Neuronal stem cell (in vitro differentiated cells): ENCODE data around the gene TMEM91.

Experiments used
- DNase-seq: peaks from one replicate; pipeline ENCODE4 v3.0.0-alpha.2; 2013; ENCODE audit warnings: low spot score
- H2AFZ ChIP-seq: one replicate; pipeline ENCODE4 v1.6.1; 2013; ENCODE audit warnings: mild to moderate bottlenecking, low read length, inconsistent platforms
- H2AK5ac ChIP-seq: 2 replicates; pipeline ENCODE4 v1.6.1; 2013; ENCODE audit warnings: low read depth, mild to moderate bottlenecking, inconsistent platforms, low read length, moderate library complexity, mixed read lengths
- H2BK120ac ChIP-seq: 2 replicates; pipeline ENCODE4 v1.6.1; 2013; ENCODE audit warnings: low read depth, mild to moderate bottlenecking, inconsistent platforms, low read length, moderate library complexity, mixed read lengths
- H2BK12ac ChIP-seq: one replicate; pipeline ENCODE4 v1.6.1; 2013; ENCODE audit warnings: low read length, inconsistent platforms
- H2BK15ac ChIP-seq: 2 replicates; pipeline ENCODE4 v1.6.1; 2013; ENCODE audit warnings: mild to moderate bottlenecking, low read length, inconsistent platforms, mixed read lengths
- H2BK5ac ChIP-seq: one replicate; pipeline ENCODE4 v1.6.1; 2013; ENCODE audit warnings: inconsistent platforms, mild to moderate bottlenecking, low read length, moderate library complexity
- H3K14ac ChIP-seq: one replicate; pipeline ENCODE4 v1.6.1; 2013; ENCODE audit warnings: low read length, inconsistent platforms
- H3K18ac ChIP-seq: 2 replicates; pipeline ENCODE4 v1.6.1; 2013; ENCODE audit warnings: low read length, inconsistent platforms
- H3K23ac ChIP-seq: 2 replicates; pipeline ENCODE4 v1.6.1; 2013; ENCODE audit warnings: low read depth, mild to moderate bottlenecking, mixed read lengths, low read length, inconsistent platforms; ENCODE audit not compliant: poor library complexity
- H3K27ac ChIP-seq: replicated peaks from 3 replicates; pipeline ENCODE4 v1.5.1; 2013; ENCODE audit warnings: low read length, inconsistent platforms
- H3K27me3 ChIP-seq, 3 experiments: 2 replicates each; pipeline ENCODE4 v1.6.1; 2013; ENCODE audit warnings: low read length in 3 of 3, mild to moderate bottlenecking in 2 of 3, inconsistent platforms in 1 of 3, low read depth in 1 of 3, mixed read lengths in 1 of 3, moderate library complexity in 1 of 3; ENCODE audit not compliant: control insufficient read depth in 3 of 3, insufficient read depth in 3 of 3
- H3K36me3 ChIP-seq, 2 donors: replicated peaks in 1 of 2; 2 replicates each; pipeline ENCODE4 v1.6.1; 2013; ENCODE audit warnings: low read length in 2 of 2; ENCODE audit not compliant: control insufficient read depth in 2 of 2, insufficient read depth in 2 of 2
- H3K4ac ChIP-seq: 2 replicates; pipeline ENCODE4 v1.6.1; 2013; ENCODE audit warnings: inconsistent platforms, mild to moderate bottlenecking, low read length, moderate library complexity
- H3K4me1 ChIP-seq, 2 donors: 1 replicate in 1 of 2; 2 replicates in 1 of 2; pipeline ENCODE4 v1.6.1; 2013; ENCODE audit warnings: low read length in 2 of 2, low read depth in 1 of 2; ENCODE audit not compliant: control insufficient read depth in 2 of 2, insufficient read depth in 1 of 2
- H3K4me2 ChIP-seq: one replicate; pipeline ENCODE4 v1.6.1; 2013; ENCODE audit warnings: mild to moderate bottlenecking, low read length, inconsistent platforms; ENCODE audit not compliant: insufficient read depth, poor library complexity, severe bottlenecking
- H3K4me3 ChIP-seq, 2 donors: 2 replicates each; pipeline ENCODE4 v1.5.1; 2013; ENCODE audit warnings: low read length in 2 of 2, mild to moderate bottlenecking in 2 of 2, inconsistent platforms in 1 of 2, moderate library complexity in 1 of 2
- H3K79me1 ChIP-seq: one replicate; pipeline ENCODE4 v1.6.1; 2013; ENCODE audit warnings: low read depth, mild to moderate bottlenecking, inconsistent platforms, low read length, moderate library complexity
- H3K9ac ChIP-seq: one replicate; pipeline ENCODE4 v1.6.1; 2013; ENCODE audit warnings: mild to moderate bottlenecking, low read depth, low read length, inconsistent platforms; ENCODE audit not compliant: poor library complexity
- H3K9me3 ChIP-seq, 2 donors: replicated peaks in 1 of 2; 2 replicates each; pipeline versions ENCODE3 to v1.6.1; 2013; ENCODE audit warnings: low read length in 2 of 2, mild to moderate bottlenecking in 2 of 2, inconsistent platforms in 1 of 2, low read depth in 1 of 2, mixed read lengths in 1 of 2, moderate library complexity in 1 of 2; ENCODE audit not compliant: control insufficient read depth in 2 of 2, insufficient read depth in 1 of 2
- H4K8ac ChIP-seq: one replicate; pipeline ENCODE4 v1.6.1; 2013; ENCODE audit warnings: low read depth, mild to moderate bottlenecking, inconsistent platforms, low read length, moderate library complexity
- H4K91ac ChIP-seq: one replicate; pipeline ENCODE4 v1.6.1; 2013; ENCODE audit warnings: low read length, low read depth, mild to moderate bottlenecking, inconsistent platforms; ENCODE audit not compliant: poor library complexity
- WGBS, 2 donors: extraction: QIAGEN DNeasy Blood & Tissue Kit; methylation state at CpG; one replicate each; pipeline ENCODE4 v1.1.7; 2013; ENCODE audit warnings: missing lambda C conversion rate in 2 of 2, mixed read lengths in 1 of 2; ENCODE audit not compliant: insufficient read length in 2 of 2, insufficient replicate concordance in 1 of 2; ENCODE audit errors: extremely low coverage in 2 of 2; 5-methylcytosine and 5-hydroxymethylcytosine counted together

Gene TMEM91

DNA sequence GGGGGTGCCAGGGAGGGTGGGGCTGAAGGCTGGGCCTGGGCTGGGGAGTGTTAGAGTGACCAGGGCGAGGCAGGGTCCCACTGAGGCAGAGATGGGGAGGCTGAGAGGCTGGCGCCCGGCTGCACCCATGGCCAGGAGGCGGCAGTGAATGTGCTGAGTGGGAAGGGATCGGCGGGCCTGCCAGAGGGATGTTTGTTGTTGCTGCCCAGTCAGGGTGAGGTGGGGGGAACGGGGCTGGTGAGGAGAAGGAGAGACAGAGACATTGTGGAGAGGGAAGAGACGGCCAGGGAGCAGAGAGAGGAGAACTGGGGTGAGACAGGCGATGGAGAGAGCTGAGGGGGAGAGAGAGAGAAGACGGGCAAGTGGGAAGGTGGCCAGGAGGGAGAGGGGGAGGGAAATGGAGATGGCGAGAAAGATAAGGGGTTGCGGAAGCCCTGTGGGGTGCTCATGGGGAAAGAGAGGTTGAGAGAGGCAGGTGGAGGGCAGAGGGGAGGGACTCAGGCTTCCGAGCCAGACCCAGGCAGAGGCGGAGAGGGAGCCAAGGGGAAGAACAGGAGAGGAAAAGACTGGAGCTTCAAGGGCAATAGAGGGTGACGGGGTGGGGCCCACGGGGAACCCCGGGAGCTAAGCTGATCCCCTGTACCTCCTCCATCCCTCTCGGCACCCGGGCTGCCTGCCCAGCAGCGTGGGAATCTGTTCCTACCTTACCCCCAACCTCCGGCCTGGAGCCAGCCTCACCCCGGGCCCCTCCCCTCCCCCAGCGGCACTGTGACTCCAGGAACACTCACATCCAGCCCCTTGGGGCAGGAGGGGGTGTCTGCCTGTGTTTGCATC, 51.5 kb downstream of the TMEM91 start:
- no peaks in the 10 kb centered on the region for H3K9me3 ChIP-seq
- H3K27ac ChIP-seq = no peak overlapping the region
- peak overlapping the region; percentile 73 for H2BK12ac ChIP-seq
- H4K8ac ChIP-seq = no peak overlapping the region
- H3K4ac ChIP-seq = no peak overlapping the region
- H2AK5ac ChIP-seq = peak overlapping the region; percentile 81
- peak overlapping the region; percentile 73 for H3K23ac ChIP-seq
- peak overlapping the region; percentile 61 for H3K18ac ChIP-seq
- WGBS, 2 donors = no CpG with 5 or more reads among the region's 23 CpGs
- no peaks in the 10 kb centered on the region for H3K27me3 ChIP-seq
- DNase-seq = no peak
- peak overlapping the region; percentile 12 to 42 for H3K4me3 ChIP-seq
- H3K4me1 ChIP-seq = peaks cover 13 to 19% of the 10 kb centered on the region in 2 donors
- H2AFZ ChIP-seq = peak overlapping the region; percentile 85
- no peak overlapping the region for H2BK120ac ChIP-seq
- peak overlapping the region; percentile 60 for H3K4me2 ChIP-seq
- peak overlapping the region; percentile 66 for H2BK5ac ChIP-seq
- H3K79me1 ChIP-seq = peaks cover 9% of the 10 kb centered on the region
- peak overlapping the region; percentile 79 for H2BK15ac ChIP-seq
- H3K36me3 ChIP-seq = peaks cover 31 to 42% of the 10 kb centered on the region in 2 donors
- peak overlapping the region; percentile 81 for H3K9ac ChIP-seq
- no peak overlapping the region for H4K91ac ChIP-seq
- peak overlapping the region; percentile 56 for H3K14ac ChIP-seq

DNA sequence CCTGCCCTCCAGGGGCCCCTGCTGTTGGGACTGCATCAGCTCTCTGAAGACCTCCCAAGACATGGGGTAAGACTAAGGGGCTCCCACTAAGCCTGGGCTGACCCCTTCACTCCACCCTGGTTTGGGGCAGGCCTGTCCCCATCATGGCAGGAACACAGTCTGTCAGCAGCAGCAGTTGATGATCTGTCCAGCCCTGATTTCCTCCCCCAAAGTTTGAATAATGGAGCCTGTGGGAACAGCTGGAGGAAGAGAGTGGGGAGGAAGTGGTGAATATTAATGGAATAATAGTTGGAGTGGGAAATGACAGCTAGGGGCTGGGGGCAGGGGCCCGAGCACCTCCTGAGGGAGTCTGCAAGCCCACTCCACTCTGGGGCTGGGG, 52.1 kb downstream of the TMEM91 start:
- peaks cover 13 to 19% of the 10 kb centered on the region in 2 donors for H3K4me1 ChIP-seq
- no peak overlapping the region for H3K4me3 ChIP-seq
- peaks cover 35 to 45% of the 10 kb centered on the region in 2 donors for H3K36me3 ChIP-seq
- H3K4me2 ChIP-seq = no peak overlapping the region
- no peaks in the 10 kb centered on the region for H3K27me3 ChIP-seq
- no peak overlapping the region for H4K8ac ChIP-seq
- no peak for DNase-seq
- H3K18ac ChIP-seq = peak overlapping the region; percentile 61
- no CpG with 5 or more reads among the region's 1 CpG for WGBS, 2 donors
- peak overlapping the region; percentile 79 for H2BK15ac ChIP-seq
- peak overlapping the region; percentile 73 for H3K23ac ChIP-seq
- H2AK5ac ChIP-seq = peak overlapping the region; percentile 78
- H2BK120ac ChIP-seq = no peak overlapping the region
- H3K27ac ChIP-seq = no peak overlapping the region
- H3K9ac ChIP-seq = no peak overlapping the region
- peak overlapping the region; percentile 66 for H2BK5ac ChIP-seq
- H2BK12ac ChIP-seq = no peak overlapping the region
- peaks cover 8% of the 10 kb centered on the region for H3K79me1 ChIP-seq
- no peak overlapping the region for H3K14ac ChIP-seq
- H4K91ac ChIP-seq = no peak overlapping the region
- no peak overlapping the region for H3K4ac ChIP-seq
- H2AFZ ChIP-seq = no peak overlapping the region
- no peaks in the 10 kb centered on the region for H3K9me3 ChIP-seq

- no peak overlapping the region for H2BK5ac ChIP-seq
- H3K14ac ChIP-seq = no peak overlapping the region
- no peaks in the 10 kb centered on the region for H3K27me3 ChIP-seq
- no peak overlapping the region for H3K18ac ChIP-seq
- no peak overlapping the region for H4K91ac ChIP-seq
- H3K23ac ChIP-seq = no peak overlapping the region
- H3K4me3 ChIP-seq = peak overlapping the region in 1 of 2 donors; percentile 39
- peaks cover 5% of the 10 kb centered on the region for H3K79me1 ChIP-seq
- H3K27ac ChIP-seq = no peak overlapping the region
- no peaks in the 10 kb centered on the region for H3K9me3 ChIP-seq
- H3K4ac ChIP-seq = no peak overlapping the region
- peaks cover 13 to 19% of the 10 kb centered on the region in 2 donors for H3K4me1 ChIP-seq
- H3K4me2 ChIP-seq = no peak overlapping the region
- no peak for DNase-seq
- no peak overlapping the region for H2BK15ac ChIP-seq
- WGBS, 2 donors = no CpG with 5 or more reads among the region's 6 CpGs
- no peak overlapping the region for H2AFZ ChIP-seq
- no peak overlapping the region for H2BK120ac ChIP-seq
- H2BK12ac ChIP-seq = no peak overlapping the region
- no peak overlapping the region for H4K8ac ChIP-seq
- no peak overlapping the region for H3K9ac ChIP-seq
- peaks cover 28 to 39% of the 10 kb centered on the region in 2 donors for H3K36me3 ChIP-seq
- H2AK5ac ChIP-seq = no peak overlapping the region
Observed at GRCh38 chr19:41430922-41431321, 54.6 kb downstream of the TMEM91 start.
